Fibroblast of the conjunctiva (primary cell): ENCODE data around the gene TBC1D7.

Experiments used
- DNase-seq: peaks from one replicate; pipeline ENCODE4 v3.0.0-alpha.2; 2010; ENCODE audit warnings: low read depth

The TBC1D7 gene

DNA sequence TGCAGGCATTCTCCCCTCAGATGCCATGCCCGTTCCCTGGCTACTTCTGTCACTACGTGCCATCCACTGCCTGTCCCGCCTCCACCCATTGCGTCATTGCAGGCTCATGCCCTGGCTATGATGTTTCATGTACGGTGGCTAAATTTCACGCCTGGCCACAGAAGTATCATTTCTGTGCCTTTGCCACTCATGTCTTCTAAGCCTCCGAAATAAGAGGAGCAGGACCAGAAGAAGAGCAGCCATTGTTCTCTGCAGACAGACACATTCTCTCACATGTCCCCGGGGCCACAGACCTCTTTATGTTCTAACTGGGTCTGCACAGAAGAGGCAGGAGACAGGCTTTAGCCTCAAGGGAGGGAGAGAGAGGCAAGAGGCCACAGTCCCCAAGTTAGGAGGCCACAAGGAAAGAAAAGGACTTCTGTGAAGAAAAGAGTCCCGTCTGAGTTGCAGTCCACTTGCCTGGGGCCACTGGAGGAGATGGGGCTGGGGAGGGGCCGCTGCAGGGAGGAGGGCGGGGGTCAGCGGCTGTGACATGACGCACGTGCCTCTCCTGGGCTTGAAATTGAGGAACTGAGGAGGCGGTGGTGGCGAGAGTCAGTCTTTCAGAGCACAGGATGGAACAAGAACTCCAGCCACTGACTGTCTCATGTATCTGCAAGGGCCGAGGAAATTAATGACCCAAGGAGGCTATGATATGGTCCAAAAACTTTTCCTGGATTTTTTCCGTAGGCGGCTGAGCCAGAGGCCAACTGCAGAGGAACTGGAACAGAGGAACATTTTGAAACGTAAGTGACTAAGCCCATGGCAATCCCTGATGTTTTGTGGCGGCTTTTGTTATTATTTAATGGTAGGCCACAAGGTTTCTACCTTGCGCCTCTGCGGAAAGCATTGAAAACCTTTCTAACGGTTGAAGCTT lies 55.9 kb downstream of the TBC1D7 start:
- no peak for DNase-seq

DNA sequence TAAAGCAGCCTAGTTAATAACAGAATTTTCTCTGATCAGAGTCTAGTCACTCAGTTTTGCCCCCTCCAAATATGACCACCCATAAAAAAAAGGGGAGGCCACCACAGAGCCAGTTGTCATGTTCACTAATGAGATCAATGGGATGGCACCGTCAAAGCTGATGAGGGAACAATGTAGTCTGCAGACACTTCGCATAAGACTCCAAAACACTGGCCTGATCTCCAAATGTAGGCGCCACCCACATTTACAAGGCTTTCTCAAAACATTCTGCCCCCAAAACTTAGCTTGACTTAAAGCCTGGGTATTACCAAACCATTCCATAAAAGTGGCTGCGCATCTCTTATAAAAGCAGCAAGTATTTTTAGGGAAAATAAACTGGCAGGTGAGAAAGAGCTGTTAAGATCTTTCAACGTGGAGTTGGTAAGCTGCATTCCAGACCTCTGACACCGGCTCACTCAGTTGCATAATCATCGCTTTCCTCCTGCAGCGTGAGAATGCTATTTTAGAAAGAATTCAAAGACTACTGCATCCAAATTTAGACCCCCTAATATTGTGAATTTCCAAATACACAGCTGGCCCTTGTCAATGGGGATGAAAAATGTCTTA lies 59.3 kb downstream of the TBC1D7 start:
- DNase-seq, result no peak

DNA sequence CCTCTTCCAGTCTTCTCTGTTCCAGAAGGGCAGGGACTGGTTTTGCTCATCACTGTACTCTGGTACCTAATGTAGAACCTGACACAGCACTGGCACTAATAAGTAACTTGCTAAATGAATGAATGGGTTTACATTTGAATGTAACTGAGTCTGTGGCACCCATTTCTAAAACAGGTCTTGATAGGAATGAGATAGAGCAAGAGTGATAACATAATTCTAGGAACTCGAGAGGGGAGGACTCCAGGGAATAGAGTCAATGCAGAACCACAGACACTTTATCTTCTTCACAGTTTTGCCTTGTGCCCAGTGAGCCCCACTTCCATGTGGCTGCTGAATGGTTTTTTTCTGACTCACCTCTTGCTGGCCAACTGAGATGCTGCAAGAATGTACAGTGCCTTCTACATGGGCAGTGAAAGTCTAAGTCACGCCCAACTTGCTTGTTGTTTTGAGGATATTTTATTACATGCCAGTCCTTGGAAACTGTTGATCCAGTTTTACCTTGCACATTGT lies 61.1 kb downstream of the TBC1D7 start:
- DNase-seq, result no peak

DNA sequence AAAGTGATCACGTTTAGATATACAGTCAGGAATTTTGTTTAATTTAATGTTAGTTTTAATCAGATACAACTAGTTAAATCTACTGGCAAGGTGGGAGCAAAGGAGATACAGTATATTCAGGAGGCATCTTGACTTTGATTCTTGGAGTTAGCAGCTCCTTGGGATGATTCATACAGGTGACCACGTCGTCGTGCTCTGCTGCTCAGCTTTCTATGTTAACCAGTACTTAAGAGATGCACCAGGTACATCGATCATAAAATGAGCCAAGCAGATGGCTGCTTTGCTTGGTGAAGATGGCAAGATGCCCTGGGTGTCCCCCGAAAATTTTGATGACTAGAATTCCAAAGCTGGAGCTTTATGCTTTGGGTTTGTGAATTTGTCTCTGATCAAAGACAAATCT lies 64.7 kb downstream of the TBC1D7 start:
- no peak for DNase-seq

DNA sequence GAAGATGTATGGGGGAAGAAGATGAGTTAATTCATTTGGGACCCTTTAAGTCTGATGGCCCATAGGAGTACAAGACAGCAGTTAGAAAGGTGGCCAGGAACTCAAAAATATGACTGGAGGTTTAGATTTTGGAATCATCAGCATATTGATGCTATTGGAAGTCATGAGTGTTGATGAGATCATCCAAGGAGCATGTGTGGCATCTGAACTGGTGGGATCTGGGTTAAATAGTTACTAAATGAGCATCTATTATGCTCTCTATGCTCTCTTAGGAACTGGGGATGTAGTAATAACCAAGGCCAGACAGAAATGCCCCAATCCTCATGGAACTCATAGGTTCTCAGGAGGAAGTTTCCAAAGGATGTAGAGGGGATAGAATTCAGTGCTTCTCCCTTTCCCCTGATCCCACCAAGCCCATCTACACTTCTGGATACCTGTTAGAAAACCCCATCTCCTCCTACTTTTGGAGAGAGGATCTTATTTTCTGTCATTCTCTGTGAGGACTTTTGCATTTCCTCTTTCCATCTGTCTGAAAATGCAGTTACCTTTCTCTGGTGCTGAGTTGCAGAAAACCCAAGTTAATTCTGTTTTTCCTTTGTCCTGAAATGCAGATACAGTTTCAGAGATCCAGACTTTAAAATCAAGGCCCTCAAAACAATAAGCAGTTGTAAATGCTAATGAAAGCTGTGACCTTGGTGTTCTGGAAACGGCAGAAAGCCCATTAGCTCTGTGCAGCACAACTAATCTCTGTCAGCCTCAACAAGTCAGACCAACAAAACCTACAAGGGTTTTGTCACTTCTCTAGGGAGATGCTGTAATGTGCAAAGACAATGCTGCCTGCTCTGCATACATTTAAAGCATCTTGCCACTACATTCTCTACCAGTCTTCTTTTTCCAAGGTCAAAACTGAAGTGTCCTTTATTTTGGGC lies 65.8 kb downstream of the TBC1D7 start:
- DNase-seq, result no peak

DNA sequence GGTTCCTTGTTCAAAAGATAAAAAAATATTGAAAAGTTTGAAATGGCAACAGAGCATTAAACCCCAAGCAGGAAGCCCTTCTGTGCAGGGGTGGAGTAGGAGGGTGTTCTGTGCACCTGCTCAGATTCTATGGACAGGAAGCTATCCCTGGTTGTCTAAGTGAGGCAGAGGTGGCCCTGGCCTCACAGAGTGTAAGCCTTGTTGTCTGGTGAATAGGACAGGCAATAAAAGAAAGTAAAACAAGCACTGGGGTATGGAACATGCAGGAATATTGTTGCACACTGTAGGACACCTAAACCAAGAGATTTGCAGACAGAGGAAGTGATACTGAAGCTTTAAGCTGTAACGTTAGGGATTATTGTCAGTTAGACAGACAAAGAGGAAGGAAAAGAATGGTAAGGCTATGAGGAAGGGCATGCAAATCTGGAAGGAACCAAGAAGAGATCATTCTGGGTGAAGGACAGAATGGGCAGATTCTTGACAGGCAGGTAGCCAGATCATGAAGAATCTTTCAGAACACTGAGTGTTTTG lies 66.8 kb downstream of the TBC1D7 start:
- no peak for DNase-seq

DNA sequence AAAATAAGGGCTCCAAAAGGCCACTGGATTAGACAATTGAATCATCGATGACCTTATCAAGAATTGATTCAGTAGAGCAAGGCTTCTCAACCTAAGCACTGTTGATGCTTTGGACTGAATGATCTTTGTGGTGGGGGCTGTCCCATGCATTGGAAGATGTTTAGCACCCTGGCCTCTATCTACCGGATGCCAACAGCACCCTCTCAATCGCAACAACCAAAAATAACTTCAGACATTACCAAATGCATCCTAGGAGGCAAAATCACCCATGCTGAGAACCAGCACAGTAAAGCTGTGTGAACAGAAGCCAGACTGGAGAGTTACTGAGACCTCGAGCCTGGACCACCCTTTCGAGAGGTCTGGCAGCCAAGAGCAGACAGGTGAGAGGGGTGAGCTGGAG lies 67.5 kb downstream of the TBC1D7 start:
- DNase-seq, result no peak

DNA sequence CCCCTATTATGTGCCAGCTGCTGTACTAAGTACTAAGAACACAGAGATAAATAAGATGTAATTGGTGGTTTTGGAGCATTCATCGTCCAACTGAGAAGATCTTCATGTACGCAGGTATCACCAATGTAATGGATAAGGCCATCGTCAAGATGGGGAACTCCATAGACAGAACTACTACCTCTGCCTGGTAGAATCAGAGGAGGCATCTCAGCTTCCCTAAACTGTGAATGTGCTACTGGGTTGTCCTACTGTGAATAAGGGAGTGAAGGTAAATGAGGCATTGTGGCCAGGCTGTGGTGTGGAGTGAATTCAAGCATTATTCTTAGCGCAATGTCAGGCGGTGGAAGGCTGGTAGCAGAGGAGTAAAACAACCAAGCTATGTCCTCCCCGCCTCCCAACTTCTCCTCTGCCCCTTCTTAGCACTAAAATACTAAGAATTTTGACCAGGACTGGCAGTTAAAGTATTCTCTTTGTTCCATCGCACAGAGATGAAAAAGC lies 68.2 kb downstream of the TBC1D7 start:
- no peak for DNase-seq

DNA sequence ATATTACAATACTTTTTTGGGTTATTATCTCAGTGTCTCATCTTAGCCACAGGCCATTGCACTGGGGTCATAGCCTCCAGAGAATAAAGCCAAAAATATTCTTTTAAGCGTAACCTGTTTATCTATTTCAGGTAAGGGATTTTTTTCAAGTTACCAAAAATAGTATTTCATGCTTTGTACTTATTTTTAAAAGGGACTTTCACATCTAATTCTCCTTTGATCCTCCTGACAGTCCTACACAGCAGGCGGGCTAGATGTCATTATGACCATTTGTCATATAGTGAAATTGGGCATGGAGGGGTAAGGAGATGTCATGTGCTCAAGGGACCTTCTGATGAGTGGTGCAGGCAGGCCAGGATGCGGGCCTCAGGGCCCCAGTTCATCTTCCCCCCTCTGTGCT lies 68.9 kb downstream of the TBC1D7 start:
- no peak for DNase-seq

DNA sequence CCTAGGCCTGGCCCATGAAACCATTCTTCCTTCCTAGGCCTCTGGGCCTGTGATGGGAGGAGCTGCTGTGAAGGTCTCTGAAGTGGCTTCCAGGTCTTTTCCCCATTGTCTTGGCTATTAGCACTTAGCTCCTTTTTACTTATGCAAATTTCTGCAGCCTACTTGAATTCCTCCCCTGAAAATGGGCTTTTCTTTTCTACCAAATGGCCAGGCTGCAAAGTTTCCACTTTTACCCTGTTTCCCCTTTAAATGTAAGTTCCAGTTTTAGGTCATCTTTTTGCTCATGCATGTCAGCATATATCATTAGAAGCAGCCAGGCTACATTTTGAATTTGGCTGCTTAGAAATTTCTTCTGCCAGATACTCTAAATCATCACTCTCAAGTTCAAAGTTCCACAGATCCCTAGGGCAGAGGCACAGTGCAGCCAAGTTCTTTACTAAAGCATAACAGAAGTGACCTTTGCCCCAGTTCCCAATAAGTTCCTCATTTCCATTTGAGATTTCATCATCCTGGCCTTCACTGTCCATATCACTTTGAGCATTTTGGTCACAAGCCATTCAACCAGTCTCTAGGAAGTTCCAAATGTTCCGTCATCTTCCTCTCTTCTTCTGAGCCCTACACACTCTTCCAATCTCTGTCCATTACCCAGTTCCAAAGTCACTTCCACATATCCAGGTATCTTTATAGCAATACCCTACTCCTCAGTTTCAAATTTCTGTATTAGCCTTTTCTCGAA lies 71.9 kb downstream of the TBC1D7 start:
- DNase-seq, result peak; percentile 16
